Lower leg skin (tissue), 4 donors: ENCODE measurements around the gene SLC48A1. TPM values are rescaled to one million over a fixed set of nuclear protein-coding genes. Genes with fewer than 3 reads are reported as not detected.

Experiments
- DNase-seq, 2 donors: peaks; one replicate each; pipeline ENCODE4 v3.0.0-alpha.2; 2019; ENCODE audit warnings: low spot score in 2 of 2
- H3K4me3 ChIP-seq: fragments of 200-600 bp; sonication (generic); 2 replicates; pipeline ENCODE4 v1.5.1; 2017; ENCODE audit warnings: mild to moderate bottlenecking, low read depth; ENCODE audit not compliant: poor library complexity, severe bottlenecking
- CTCF ChIP-seq, 3 donors: fragments of 450-650 bp; IDR thresholded peaks; one replicate each; pipeline ENCODE4 v1.5.1; 2016; ENCODE audit warnings: antibody characterized with exemption in 3 of 3, mild to moderate bottlenecking in 3 of 3, moderate library complexity in 2 of 3
- POLR2A ChIP-seq, 2 donors: fragments of 450-650 bp; IDR thresholded peaks; one replicate each; pipeline ENCODE4 v1.6.1; 2016 to 2017; ENCODE audit warnings: antibody characterized with exemption in 2 of 2, mild to moderate bottlenecking in 1 of 2, moderate library complexity in 1 of 2
- WGBS, 2 donors: methylation state at CpG; one replicate each; pipeline ENCODE4 v1.1.5; 2018; 5-methylcytosine and 5-hydroxymethylcytosine counted together
- intact Hi-C: fragments of 100-400 bp; cut with DNase I; formaldehyde crosslinking; loops from one replicate; pipeline ENCODE4 v1.15.0; 2023; ENCODE audit warnings: low total_unique reads
- total RNA-seq, 4 donors: library from RNA; depleted of rRNA; stranded (reverse); fragments of >200 nt; gene quantifications; one replicate each; pipeline ENCODE4 v1.1.0, GENCODE V29; 2016

SLC48A1 gene
- total RNA-seq, 4 donors from 2014 or later: 28.2 to 51.7 (median 48.6) TPM

DNA sequence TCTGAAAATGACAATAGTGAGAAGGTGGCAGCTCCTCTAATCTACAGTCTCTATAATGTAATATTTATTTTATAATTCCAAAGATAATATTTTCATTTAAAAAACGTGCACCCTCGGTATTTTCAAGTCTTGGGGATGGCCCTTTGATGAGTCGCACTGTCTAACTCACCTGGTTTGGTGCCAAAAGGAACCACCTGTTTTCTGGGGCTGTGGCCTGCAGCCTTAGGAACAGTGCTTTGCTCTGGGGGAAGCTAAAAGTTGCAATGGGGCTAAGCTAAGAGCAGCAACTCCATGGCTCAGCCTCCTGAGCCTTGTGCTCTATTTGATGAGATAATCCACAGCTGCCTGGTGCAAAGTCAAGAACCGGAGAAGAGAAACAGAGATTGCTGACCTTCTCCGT lies 41.3 kb upstream of the SLC48A1 start:
- intact Hi-C loops: no loop called here
- 57 to 61% methylated on average over 5 of the region's 5 CpGs for WGBS, 2 donors

DNA sequence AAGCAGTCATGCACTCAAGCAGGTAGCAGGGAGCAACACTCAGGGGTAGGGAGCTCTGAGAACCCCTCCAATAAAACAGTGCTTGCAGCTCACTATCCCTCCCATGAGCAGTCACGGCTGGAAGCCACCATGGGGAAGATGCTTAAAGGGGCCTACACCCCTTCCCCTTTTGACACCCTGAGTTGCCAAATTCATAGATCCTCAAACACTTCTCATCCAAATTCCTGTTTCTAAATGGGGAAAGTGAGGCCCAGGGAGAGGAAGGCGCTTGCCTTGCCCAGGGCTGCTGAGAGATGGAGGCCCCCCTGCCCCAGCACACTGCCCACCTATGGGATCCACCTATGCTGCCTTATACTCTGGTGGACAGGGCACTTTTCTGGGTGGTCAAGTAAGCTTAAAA lies 40.5 kb upstream of the SLC48A1 start:
- WGBS, 2 donors: 78 to 87% methylated on average over 2 of the region's 2 CpGs
- intact Hi-C loops: no loop called here
- H3K4me3 ChIP-seq: no peak overlapping the region
- no peak for DNase-seq
- TF ChIP-seq CTCF (IDR thresholded peaks at IDR 0.05): no peak
- TF ChIP-seq POLR2A (IDR thresholded peaks at IDR 0.05): no peak

More for the DNA sequence above, 41.3 kb upstream of the SLC48A1 start:
- no peak for TF ChIP-seq POLR2A (IDR thresholded peaks at IDR 0.05)
- no peak for TF ChIP-seq CTCF (IDR thresholded peaks at IDR 0.05)
- no peak for DNase-seq
- no peak overlapping the region for H3K4me3 ChIP-seq

GRCh38 chr12:47733142-47733541 lies 39.9 kb upstream of the SLC48A1 start:
- intact Hi-C loops: no loop called here
- no peak overlapping the region for H3K4me3 ChIP-seq
- no peak for TF ChIP-seq CTCF (IDR thresholded peaks at IDR 0.05)
- TF ChIP-seq POLR2A (IDR thresholded peaks at IDR 0.05): no peak
- no peak for DNase-seq
- WGBS, 2 donors: 38 to 66% methylated on average over 4 of the region's 4 CpGs

DNA sequence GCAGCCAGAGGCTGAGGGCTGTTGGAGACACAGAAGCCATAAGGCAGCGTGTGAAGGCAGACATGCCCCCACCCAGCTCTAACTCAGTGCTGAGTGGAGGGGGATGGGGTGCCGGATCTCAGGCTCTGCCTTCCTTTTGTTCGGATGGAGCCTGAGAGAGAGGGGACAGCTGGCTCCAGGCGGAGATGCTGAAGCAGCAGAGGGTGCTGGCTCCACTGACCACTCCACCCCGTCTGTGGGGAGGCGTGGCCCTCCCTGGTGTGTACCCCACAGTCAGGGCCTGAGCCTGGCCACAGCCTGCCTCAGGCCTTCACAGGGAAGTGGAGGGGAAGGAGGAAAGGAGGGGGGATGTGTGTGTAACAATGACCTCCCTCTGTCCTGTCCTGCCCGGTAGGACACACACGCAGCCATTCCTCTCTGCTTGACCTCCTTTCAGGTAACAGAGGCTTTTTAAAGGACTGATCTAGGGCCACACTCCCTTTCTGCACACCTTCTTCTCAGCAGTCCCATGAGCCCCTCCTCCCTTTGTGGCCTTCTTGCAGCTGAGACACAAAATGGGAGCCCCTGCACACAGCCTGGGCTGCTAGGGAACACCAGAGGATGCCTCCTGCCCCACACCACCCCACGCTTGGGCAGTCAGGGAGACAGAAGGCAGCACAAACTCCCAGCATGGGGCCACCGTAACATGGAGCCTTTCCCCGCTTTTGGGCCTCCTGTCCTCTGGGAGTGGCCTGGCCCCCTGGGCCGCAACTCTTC lies 38.1 kb upstream of the SLC48A1 start:
- TF ChIP-seq CTCF (IDR thresholded peaks at IDR 0.05): no peak
- TF ChIP-seq POLR2A (IDR thresholded peaks at IDR 0.05): no peak
- no peak overlapping the region for H3K4me3 ChIP-seq
- 65 to 75% methylated on average over 9 to 11 of the region's 12 CpGs for WGBS, 2 donors
- intact Hi-C loops: no loop called here
- no peak for DNase-seq

GRCh38 chr12:47735649-47736048 lies 37.4 kb upstream of the SLC48A1 start:
- DNase-seq: no peak

More at GRCh38 chr12:47735649-47736048, 37.4 kb upstream of the SLC48A1 start:
- no peak for TF ChIP-seq POLR2A (IDR thresholded peaks at IDR 0.05)
- no peak for TF ChIP-seq CTCF (IDR thresholded peaks at IDR 0.05)
- no peak overlapping the region for H3K4me3 ChIP-seq
- WGBS, 2 donors: 80 to 81% methylated on average over 11 of the region's 11 CpGs
- intact Hi-C loops: no loop called here
